ENCODE measurements around the gene WNT6. TPM values are rescaled to one million over a fixed set of nuclear protein-coding genes. Genes with fewer than 3 reads are reported as not detected.

The WNT6 gene
- total and polyA plus RNA-seq, 2 of the 8 experiments (the other 6 are each of a cell fraction or from before 2014, with no cell fraction given): not detected

GRCh38 chr2:218821605-218822211, 37.9 kb upstream of the WNT6 start:
- Histone ChIP-seq H3K4me1 (replicated peaks in 1 of 4; ENCODE audit: control insufficient read depth in 3 of 4, insufficient read depth in 4 of 4, low read length in 3 of 4) (no peaks in the 10 kb centered on the region; a peak in 1 of 7 replicates), H3K4me2 (ENCODE audit: insufficient read depth in 1 of 2, low read depth in 2 of 2, low read length in 2 of 2) (no peak overlapping the region), H2BK12ac (ENCODE audit: low read depth, low read length) (no peak overlapping the region), H4K5ac (ENCODE audit: insufficient read length, low read depth, low read length) (no peak overlapping the region), H4K8ac (ENCODE audit: extremely low read depth, insufficient read depth, low read length) (no peak overlapping the region), H2AK5ac (ENCODE audit: low read depth, low read length) (no peak overlapping the region), H3K23ac (ENCODE audit: insufficient read length) (no peak overlapping the region), H2AFZ (ENCODE audit: low read length) (no peak overlapping the region), H3K4ac (replicated peaks; ENCODE audit: insufficient read length, low read depth, low read length) (no peak overlapping the region), H3K14ac (ENCODE audit: insufficient read length) (no peak overlapping the region), H3K9me3 (ENCODE audit: insufficient read depth in 2 of 2, low read depth in 1 of 2, low read length in 1 of 2) (no peaks in the 10 kb centered on the region), H3K4me3 (ENCODE audit: extremely low read depth in 1 of 4, insufficient read depth in 2 of 4, low read depth in 3 of 4, low read length in 4 of 4) (no peak overlapping the region), H3K23me2 (ENCODE audit: low read depth, low read length) (no peaks in the 10 kb centered on the region), H3K79me1 (ENCODE audit: low read depth, low read length) (no peaks in the 10 kb centered on the region; the same call in 1 of the 2 replicates), H3K79me2 (ENCODE audit: control insufficient read depth in 1 of 2, insufficient read depth in 2 of 2, low read length in 2 of 2) (no peaks in the 10 kb centered on the region), H4K20me1 (replicated peaks in 1 of 2; ENCODE audit: control insufficient read depth in 1 of 2, insufficient read depth in 2 of 2, low read length in 2 of 2) (no peaks in the 10 kb centered on the region), H2BK120ac (replicated peaks; ENCODE audit: low read depth, low read length) (no peak overlapping the region), H3K56ac (replicated peaks; ENCODE audit: insufficient read length, low read depth, low read length) (no peak overlapping the region), H4K91ac (replicated peaks; ENCODE audit: insufficient read length, low read length) (no peak overlapping the region), H2BK5ac (ENCODE audit: low read depth, low read length) (no peak overlapping the region), H3K9ac (replicated peaks in 1 of 4; ENCODE audit: extremely low read depth in 1 of 4, low read depth in 3 of 4, low read length in 3 of 4) (no peak overlapping the region), H3K18ac (ENCODE audit: extremely low read depth, low read length) (no peak overlapping the region), H3K27me3 (replicated peaks in 1 of 4; ENCODE audit: control insufficient read depth in 3 of 4, extremely low read depth in 1 of 4, insufficient read depth in 3 of 4, low read length in 3 of 4) (no peaks in the 10 kb centered on the region), H3K36me3 (ENCODE audit: control insufficient read depth in 2 of 4, insufficient read depth in 4 of 4, low read length in 3 of 4) (no peaks in the 10 kb centered on the region), H2BK20ac (ENCODE audit: low read length) (no peak overlapping the region), H3K27ac (ENCODE audit: low read depth, low read length) (no peak overlapping the region), H2BK15ac (ENCODE audit: low read length) (no peak overlapping the region)
- DNase-seq (ENCODE audit: low read depth in 1 of 2, low spot score in 2 of 2) (no peak), FAIRE-seq (no peak)
- ChIA-PET CTCF (ENCODE audit: partially characterized antibody) (interaction anchor here (1.5 to 1.9 kb wide), 2 partner anchors 12 to 17 kb away, joined by 5 to 7 read pairs; no protein-coding TSS in a partner anchor), POLR2A (ENCODE audit: partially characterized antibody) (interaction anchor here (1.5 to 2.1 kb wide), 3 partner anchors 16 to 111 kb away, joined by 3 to 5 read pairs (median 5); partner anchors contain the start of genes CYP27A1 and TTLL4)
- TF ChIP-seq EGR1 (IDR thresholded peaks at IDR 0.05; ENCODE audit: borderline replicate concordance, low read depth, low read length) (no peak), POLR2AphosphoS5 (IDR thresholded peaks at IDR 0.05; ENCODE audit: low read depth, low read length) (no peak), CEBPB (IDR thresholded peaks at IDR 0.05; ENCODE audit: low read depth, low read length) (no peak), YY1 (IDR thresholded peaks at IDR 0.05; ENCODE audit: low read depth, low read length) (no peak), EP300 (IDR thresholded peaks at IDR 0.05; ENCODE audit: borderline replicate concordance in 1 of 2, low read depth in 2 of 2, low read length in 2 of 2) (no peak), SP1 (IDR thresholded peaks at IDR 0.05; ENCODE audit: low read depth, low read length) (no peak), SP2 (IDR thresholded peaks at IDR 0.05; ENCODE audit: low read length) (no peak), POLR2A (IDR thresholded peaks at IDR 0.05; ENCODE audit: control extremely low read depth in 1 of 2, low read depth in 2 of 2, low read length in 2 of 2) (no peak), TAF7 (optimal IDR thresholded peaks at IDR 0.05; ENCODE audit: borderline replicate concordance, low read depth, low read length) (no peak), ASH2L (IDR thresholded peaks at IDR 0.05; ENCODE audit: low read length) (no peak), SAP30 (IDR thresholded peaks at IDR 0.05; ENCODE audit: insufficient read depth, insufficient replicate concordance, low read length) (no peak)
- TF ChIP-seq, protein P1, sequence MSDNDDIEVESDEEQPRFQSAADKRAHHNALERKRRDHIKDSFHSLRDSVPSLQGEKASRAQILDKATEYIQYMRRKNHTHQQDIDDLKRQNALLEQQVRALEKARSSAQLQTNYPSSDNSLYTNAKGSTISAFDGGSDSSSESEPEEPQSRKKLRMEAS (IDR thresholded peaks at IDR 0.05): no peak
- 88% methylated on average over 9 of the region's 9 CpGs; no CpG with 5 or more reads in 1 of the 2 experiments for WGBS, 2 experiments (ENCODE audit: extremely low coverage in 1 of 2, insufficient coverage in 1 of 2, insufficient read length in 1 of 2, insufficient replicate concordance in 2 of 2, low coverage in 1 of 2, low lambda C conversion rate in 2 of 2, missing lambda C conversion rate in 1 of 2)
